GM12891 (cell line): ENCODE measurements around the gene CCDC144A.

ENCODE experiments used
- PAX5 ChIP-seq: IDR thresholded peaks from 2 replicates; pipeline ENCODE4 v1.6.1; 2011; ENCODE audit warnings: low read length, moderate library complexity, mild to moderate bottlenecking; ENCODE audit not compliant: insufficient read depth, severe bottlenecking
- POLR2A ChIP-seq: IDR thresholded peaks from 2 replicates; pipeline ENCODE4 v1.6.1; 2011; ENCODE audit warnings: low read depth, low read length, control low read depth
- POLR2AphosphoS5 ChIP-seq: IDR thresholded peaks from 2 replicates; pipeline ENCODE4 v1.6.1; 2011; ENCODE audit warnings: low read depth, low read length, control low read depth
- POU2F2 ChIP-seq: IDR thresholded peaks from 2 replicates; pipeline ENCODE4 v1.6.1; 2011; ENCODE audit warnings: low read depth, mild to moderate bottlenecking, control low read depth, low read length, moderate library complexity
- TAF1 ChIP-seq: IDR thresholded peaks from 2 replicates; pipeline ENCODE4 v1.6.1; 2011; ENCODE audit warnings: low read depth, low read length, control low read depth

DNA sequence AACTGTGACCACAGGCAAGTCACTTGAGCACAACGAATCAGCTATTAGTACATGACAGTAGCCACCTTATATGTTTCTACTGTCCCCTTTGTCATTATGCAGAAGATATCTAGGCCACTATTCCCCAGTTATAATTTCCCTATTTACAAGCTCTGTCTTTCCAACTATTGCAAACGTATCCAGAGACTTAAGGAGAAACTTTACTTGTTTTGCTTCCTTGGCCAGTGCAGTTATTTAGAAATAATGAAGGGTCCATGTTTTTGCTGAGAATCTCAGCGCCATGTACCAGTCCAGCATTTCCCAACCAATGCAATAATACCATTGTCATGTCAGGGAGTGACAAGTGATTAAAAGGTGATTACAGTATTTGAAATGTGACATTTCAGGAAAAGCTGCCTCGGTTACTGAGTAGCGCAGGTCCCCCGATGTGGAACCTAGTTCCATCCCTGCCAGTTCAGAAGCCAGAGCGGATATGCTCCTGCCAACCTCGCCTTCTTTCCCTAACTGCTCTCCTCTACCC is 37.1 kb upstream of the CCDC144A start:
- no peak for TF ChIP-seq POLR2A
- no peak for TF ChIP-seq POLR2AphosphoS5
- no peak for TF ChIP-seq TAF1
- no peak for TF ChIP-seq POU2F2
- TF ChIP-seq PAX5 = no peak
